Measurements from ENCODE around the gene MYO1C. TPM values are rescaled to one million over a fixed set of nuclear protein-coding genes. Genes with fewer than 3 reads are reported as not detected.

Gene MYO1C
- total RNA-seq, 2 donors from 2014 or later, result 94.4 to 120 TPM

DNA sequence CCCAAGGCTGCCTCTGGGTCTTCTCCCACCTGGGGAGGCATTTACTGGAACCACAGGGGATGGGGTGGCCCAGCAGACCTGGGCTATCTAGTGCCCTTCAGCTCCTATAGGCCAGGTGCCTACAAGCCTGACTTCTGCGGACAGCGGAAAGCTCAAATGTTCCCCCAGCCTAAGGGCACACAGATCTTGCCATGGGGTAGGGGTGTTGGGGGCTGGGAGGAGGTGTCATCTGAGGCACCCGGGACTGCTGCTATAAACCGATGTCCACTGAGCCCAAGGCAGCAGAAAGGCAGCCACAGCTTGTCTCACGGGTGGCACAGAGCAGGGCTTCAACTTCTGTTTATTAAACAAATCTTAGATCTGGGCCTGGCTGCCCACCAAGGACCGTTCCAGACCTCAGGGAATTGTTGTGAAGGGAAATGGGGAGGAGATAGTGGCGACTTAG, 3.6 kb downstream of the MYO1C start:
- intact Hi-C loops (cut with DNase I), result no loop called here
- TF ChIP-seq POLR2AphosphoS5 (IDR thresholded peaks at IDR 0.05) (no peak), POLR2A (IDR thresholded peaks at IDR 0.05) (no peak)
- TF ChIP-seq, protein P1, sequence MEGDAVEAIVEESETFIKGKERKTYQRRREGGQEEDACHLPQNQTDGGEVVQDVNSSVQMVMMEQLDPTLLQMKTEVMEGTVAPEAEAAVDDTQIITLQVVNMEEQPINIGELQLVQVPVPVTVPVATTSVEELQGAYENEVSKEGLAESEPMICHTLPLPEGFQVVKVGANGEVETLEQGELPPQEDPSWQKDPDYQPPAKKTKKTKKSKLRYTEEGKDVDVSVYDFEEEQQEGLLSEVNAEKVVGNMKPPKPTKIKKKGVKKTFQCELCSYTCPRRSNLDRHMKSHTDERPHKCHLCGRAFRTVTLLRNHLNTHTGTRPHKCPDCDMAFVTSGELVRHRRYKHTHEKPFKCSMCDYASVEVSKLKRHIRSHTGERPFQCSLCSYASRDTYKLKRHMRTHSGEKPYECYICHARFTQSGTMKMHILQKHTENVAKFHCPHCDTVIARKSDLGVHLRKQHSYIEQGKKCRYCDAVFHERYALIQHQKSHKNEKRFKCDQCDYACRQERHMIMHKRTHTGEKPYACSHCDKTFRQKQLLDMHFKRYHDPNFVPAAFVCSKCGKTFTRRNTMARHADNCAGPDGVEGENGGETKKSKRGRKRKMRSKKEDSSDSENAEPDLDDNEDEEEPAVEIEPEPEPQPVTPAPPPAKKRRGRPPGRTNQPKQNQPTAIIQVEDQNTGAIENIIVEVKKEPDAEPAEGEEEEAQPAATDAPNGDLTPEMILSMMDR (IDR thresholded peaks at IDR 0.05), result no peak
- peak overlapping the region; percentile 98 to 99 for H3K27ac ChIP-seq

DNA sequence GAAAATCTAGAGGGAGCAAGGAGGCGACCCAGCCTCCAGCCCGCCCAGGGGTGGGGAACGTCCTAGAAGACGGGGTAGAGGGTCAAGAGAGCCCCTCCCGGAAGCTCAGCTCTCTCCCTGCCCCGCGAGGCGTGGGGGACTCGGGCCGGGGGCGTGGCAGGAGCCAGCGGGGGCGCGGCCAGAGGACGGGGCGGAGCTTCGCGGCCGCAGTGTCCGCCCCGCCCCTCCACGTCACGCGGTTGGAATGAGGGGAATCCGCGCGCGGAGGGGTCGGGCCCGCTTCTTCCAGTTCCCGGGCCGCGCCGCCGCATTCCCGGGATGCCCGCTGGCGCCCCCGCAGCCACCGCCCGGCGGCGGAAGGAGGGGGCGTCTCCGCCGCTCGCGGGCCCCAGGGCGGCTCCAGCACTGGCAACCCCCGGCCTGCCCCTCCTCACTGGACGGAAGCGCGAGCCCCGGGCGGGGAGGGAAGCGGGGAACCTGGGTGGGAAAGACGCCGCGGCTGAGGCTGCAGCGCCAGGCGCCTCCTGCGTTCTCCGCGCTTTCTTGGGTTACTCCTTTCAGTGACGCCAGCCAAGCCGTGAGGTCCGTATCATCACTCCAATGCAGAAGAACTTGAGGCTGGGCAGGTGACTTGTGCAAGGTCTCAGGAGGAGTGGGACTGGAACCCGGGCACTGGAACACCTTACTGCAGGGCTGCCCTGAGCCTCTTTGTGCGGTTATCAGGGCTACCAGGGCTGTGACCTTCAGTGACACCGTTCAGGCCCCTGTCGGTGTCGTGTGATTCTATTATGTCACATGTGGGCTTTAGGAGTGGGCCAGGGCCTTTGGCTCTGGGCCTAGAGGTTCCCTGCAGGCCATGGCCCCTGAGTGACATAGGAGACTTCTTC, 4.3 kb downstream of the MYO1C start:
- Histone ChIP-seq H3K36me3 (no peaks in the 10 kb centered on the region), H3K4me3 (peak overlapping the region; percentile 58 to 60), H3K4me1 (replicated peaks) (peaks cover 18% of the 10 kb centered on the region), H3K27ac (peak overlapping the region; percentile 98 to 99), H3K27me3 (replicated peaks; ENCODE audit: insufficient read depth) (no peaks in the 10 kb centered on the region), H3K9me3 (no peaks in the 10 kb centered on the region)
- intact Hi-C loops (cut with DNase I), result no loop called here
- DNase-seq (ENCODE audit: low spot score), result peak; percentile 83
- TF ChIP-seq POLR2AphosphoS5 (IDR thresholded peaks at IDR 0.05) (no peak), POLR2A (IDR thresholded peaks at IDR 0.05) (peak; percentile 68)
- TF ChIP-seq, protein P1 (IDR thresholded peaks at IDR 0.05), result peak in 2 of 4 experiments; percentile 31 to 39
- WGBS, result 5% methylated on average over 57 of the region's 72 CpGs

More for the DNA sequence above, 3.6 kb downstream of the MYO1C start:
- no peaks in the 10 kb centered on the region for H3K27me3 ChIP-seq (replicated peaks; ENCODE audit: insufficient read depth)
- WGBS, result 83% methylated on average over 7 of the region's 7 CpGs
- peaks cover 18% of the 10 kb centered on the region for H3K4me1 ChIP-seq (replicated peaks)
- DNase-seq (ENCODE audit: low spot score), result no peak
- H3K4me3 ChIP-seq, result peak overlapping the region; percentile 58 to 60
- H3K36me3 ChIP-seq, result no peaks in the 10 kb centered on the region
- H3K9me3 ChIP-seq, result no peaks in the 10 kb centered on the region

DNA sequence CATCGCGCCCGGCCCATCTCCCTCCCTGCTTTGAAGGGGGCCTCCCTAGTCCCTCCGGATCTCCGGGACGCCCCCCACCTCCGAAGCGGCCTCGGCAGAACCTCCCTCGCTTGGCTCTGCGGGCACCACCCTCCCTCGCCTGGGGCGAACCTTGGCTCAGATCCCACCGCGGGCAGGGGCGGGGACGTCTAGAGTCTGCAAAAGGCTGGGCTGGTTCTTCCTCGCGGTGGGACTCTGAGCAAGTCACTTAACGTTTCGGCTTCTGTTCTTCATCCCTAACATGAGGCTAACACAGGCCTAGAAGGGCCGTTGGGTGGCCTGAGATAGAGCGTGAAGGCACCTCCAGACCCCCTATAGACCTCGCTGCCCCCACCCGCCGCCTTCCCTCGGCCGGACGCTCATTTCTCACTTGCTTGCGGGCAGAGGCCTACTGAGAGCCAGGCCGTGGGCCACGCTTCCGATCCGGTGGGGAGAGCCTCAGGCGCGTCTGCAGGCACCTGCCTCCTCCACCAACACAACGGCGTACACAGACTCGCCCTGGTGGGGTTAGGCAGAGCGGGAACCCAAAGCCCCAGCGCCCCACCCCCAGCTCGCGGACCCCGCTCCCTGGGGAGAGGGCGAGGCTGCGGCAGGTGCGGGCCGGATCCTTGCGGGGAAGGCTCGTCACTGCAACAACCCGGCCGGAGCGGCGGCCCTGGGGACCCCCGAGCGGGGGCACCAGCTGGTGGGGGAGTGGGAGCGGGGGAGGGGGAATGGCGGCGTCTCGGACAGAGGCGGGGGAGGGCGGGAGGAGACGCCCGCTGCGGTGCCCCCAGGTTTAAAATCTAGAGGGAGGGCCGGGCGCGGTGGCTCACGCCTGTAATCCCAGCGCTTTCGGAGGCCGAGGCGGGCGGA, 5.4 kb downstream of the MYO1C start:
- Histone ChIP-seq H3K4me3 (peak overlapping the region; percentile 58 to 60), H3K36me3 (no peaks in the 10 kb centered on the region), H3K4me1 (replicated peaks) (peaks cover 18% of the 10 kb centered on the region), H3K9me3 (no peaks in the 10 kb centered on the region), H3K27me3 (replicated peaks; ENCODE audit: insufficient read depth) (no peaks in the 10 kb centered on the region), H3K27ac (peak overlapping the region; percentile 98 to 99)
- WGBS, result 27% methylated on average over 60 of the region's 74 CpGs
- DNase-seq (ENCODE audit: low spot score), result peak; percentile 77
- intact Hi-C loops (cut with DNase I), result no loop called here
- TF ChIP-seq POLR2AphosphoS5 (IDR thresholded peaks at IDR 0.05) (peak; percentile 61), POLR2A (IDR thresholded peaks at IDR 0.05) (no peak)
- TF ChIP-seq, protein P1 (IDR thresholded peaks at IDR 0.05), result no peak

- DNase-seq (ENCODE audit: low spot score), result no peak
- 1% methylated on average over 65 of the region's 127 CpGs for WGBS
- TF ChIP-seq POLR2A (IDR thresholded peaks at IDR 0.05), result peak; percentile 47
- TF ChIP-seq, protein P1 (IDR thresholded peaks at IDR 0.05), result no peak
- peak; percentile 18 for TF ChIP-seq POLR2AphosphoS5 (IDR thresholded peaks at IDR 0.05)
Measured at GRCh38 chr17:1485423-1486376, 6.8 kb downstream of the MYO1C start.

More at GRCh38 chr17:1485423-1486376, 6.8 kb downstream of the MYO1C start:
- Histone ChIP-seq H3K27me3 (replicated peaks; ENCODE audit: insufficient read depth) (no peaks in the 10 kb centered on the region), H3K4me3 (peak overlapping the region; percentile 76 to 78), H3K27ac (peak overlapping the region; percentile 98 to 99), H3K4me1 (replicated peaks) (peaks cover 18% of the 10 kb centered on the region), H3K9me3 (no peaks in the 10 kb centered on the region), H3K36me3 (no peaks in the 10 kb centered on the region)
- intact Hi-C loops (cut with DNase I), result no loop called here
